Measurements from ENCODE around the gene BCAP31.

The BCAP31 gene

GRCh38 chrX:153672531-153673427 is 51.4 kb downstream of the BCAP31 start:
- DNase-seq = no peak

GRCh38 chrX:153671589-153672530 is 52.3 kb downstream of the BCAP31 start:
- DNase-seq = no peak

- no peak for DNase-seq
These were observed 53.2 kb downstream of the BCAP31 start for GRCh38 chrX:153670748-153671588.

- no peak for DNase-seq
These were observed 54.1 kb downstream of the BCAP31 start for GRCh38 chrX:153669901-153670731.

- DNase-seq = peak; percentile 44
These were observed 54.9 kb downstream of the BCAP31 start for GRCh38 chrX:153669174-153669890.

- no peak for DNase-seq
These were observed 55.6 kb downstream of the BCAP31 start for GRCh38 chrX:153668423-153669173.

- peak; percentile 81 for DNase-seq
These were observed 56.2 kb downstream of the BCAP31 start for GRCh38 chrX:153667956-153668396.

GRCh38 chrX:153667281-153667955 is 56.8 kb downstream of the BCAP31 start:
- no peak for DNase-seq

GRCh38 chrX:153665726-153666306 is 58.4 kb downstream of the BCAP31 start:
- no peak for DNase-seq

- peak; percentile 65 for DNase-seq
These were observed 61.9 kb downstream of the BCAP31 start for GRCh38 chrX:153662266-153662665.

GRCh38 chrX:153659268-153659667 is 64.9 kb downstream of the BCAP31 start:
- no peak for DNase-seq

GRCh38 chrX:153657161-153657560 is 67.0 kb downstream of the BCAP31 start:
- no peak for DNase-seq

GRCh38 chrX:153653556-153653955 is 70.6 kb downstream of the BCAP31 start:
- no peak for DNase-seq

- no peak for DNase-seq
These were observed 72.6 kb downstream of the BCAP31 start for GRCh38 chrX:153651540-153652079.

- no peak for DNase-seq
These were observed 73.2 kb downstream of the BCAP31 start for GRCh38 chrX:153650959-153651358.

All from activated naive CD4-positive, alpha-beta T cell treated with Interleukin-2 at 50 U/mL for 16 hours (primary cell).